ENCODE data around the gene CTAGE1.

CTAGE1 gene

DNA sequence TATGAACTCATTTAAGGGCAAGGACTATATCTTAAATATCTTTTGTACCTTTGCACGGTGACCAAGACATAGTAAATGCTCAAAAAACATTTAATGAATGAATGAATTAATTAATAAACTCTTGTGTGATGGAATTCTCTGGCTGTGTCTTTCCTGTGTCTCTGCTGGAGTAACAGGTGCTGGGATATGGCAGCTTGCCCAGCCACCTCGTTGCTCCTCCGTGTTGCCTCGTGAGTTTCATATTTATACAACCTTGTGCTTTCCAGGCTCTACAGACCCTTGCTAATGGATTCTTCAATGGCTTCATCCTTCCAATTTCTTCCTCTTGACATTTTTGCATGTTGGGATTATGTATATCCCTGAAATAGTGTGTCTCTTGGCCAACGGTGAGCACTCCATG lies 30.4 kb downstream of the CTAGE1 start:
- no peak for DNase-seq

DNA sequence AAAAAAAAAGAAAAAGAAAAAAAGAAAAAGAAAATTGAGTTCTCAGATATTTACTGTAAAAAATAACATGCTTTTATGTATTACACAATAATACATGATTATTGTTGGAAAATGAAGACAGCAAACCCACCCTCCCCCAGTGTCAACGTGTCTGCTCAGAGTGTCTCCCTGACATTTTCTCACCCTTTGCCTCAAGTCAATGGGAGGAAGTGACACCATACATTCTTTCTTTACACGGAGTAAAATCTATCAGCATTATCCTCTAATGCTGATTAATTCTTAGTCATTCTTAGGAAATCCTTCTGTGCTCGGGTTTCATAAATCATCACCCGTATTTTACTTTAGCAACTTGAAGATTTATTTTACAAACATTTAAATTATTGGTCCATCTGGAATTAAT lies 32.0 kb downstream of the CTAGE1 start:
- DNase-seq: peak in 1 of 2 donors; percentile 25

DNA sequence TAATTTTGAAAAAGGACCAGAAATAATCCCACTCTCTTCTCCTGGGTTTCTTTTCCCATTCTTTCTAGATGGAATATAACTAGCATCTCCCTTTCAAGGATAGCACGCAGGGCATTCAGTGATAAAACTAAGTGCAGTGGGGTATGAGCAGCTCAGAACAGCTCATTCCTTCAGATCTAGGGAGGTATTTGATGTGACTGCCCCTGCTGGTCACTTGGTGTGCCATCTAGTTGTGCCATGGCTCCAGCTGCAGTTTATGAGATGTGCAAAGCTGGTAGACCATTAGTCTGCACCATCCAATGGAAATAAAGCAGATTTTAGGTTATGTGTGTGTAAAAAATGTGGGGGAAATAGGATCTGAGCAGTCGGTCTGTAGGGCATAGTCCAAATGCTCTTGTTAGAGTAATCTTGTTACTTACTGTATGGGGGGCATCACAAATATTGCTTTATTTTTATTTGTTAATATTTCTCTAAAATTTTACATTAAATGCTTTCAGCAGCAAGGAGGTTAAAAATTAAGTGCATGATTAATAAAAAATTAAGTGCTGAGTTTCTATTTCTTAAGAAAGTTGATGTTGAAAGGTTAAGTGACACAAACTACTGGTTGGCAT lies 38.9 kb downstream of the CTAGE1 start:
- peak; percentile 29 to 32 for DNase-seq

DNA sequence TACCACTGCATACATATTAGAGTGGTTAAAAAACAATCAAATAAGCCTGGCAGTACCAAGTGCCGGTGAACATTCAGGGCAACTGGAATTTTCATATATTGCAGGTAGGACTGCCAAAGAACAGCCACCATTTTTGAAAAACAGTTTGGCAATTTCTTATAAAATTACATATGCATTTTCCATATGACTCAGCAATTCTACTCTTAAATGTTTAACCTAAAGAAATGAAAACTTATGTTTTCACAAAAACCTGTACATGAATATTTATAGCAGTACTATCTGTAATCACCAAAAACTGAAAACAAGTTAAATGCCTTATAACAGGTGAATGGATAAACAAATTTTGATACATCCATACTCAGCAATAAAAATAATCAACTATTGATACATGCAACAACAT lies 39.9 kb downstream of the CTAGE1 start:
- DNase-seq: no peak

DNA sequence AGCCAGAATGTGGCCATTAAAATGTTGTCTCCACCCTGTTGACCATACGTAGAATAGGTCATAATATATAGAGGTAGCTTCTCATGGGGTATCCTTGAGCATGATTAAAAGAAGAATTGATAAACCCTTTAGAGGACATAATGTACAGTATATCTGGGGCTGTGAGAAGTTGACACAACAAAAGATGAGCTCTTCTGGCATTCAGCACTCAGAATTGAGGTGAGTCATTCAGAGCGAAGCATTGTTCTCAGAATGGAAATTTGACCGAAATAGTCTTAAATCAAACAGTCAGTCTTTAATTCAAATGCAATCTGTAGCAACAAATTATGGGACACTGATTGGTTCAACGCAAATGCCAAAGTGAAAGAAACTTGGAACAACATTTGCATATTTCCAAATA lies 47.3 kb downstream of the CTAGE1 start:
- DNase-seq: no peak

DNA sequence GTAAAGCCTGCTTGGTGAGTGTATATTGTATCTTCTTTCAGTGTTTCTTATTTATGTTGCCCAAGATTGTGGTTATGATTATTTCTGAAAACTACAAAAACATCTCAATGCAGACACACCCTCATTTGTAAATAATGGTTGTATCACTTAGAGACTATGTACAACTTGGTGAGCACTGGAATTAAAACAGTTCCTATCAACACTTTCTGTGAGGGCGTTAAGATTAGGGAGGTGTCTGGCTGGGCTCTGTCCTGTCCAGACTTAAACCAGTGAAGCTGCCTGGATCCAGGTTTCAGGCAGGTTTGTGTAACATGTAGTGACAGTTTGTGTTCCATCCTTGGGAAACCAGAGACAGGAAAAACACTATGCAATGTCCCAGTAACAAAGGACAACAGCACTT lies 49.7 kb downstream of the CTAGE1 start:
- DNase-seq: no peak

DNA sequence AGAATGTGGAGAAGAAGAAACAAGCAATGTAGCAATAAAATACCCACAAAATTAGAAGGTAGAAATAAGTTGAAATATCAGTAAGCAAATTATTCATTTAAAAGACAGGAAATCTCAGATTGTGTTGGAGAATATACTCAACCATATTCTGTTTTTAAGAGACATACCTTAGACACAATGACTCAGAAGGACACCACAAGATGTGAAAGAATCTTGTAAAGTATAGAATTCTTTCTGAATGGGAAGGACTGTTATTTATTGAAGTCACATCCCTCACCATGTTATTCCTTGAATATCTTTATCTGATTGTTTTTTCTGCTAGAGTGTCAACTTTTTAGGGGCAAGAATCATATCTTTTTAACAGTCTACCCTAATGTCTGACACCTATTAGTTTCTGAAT lies 50.4 kb downstream of the CTAGE1 start:
- no peak for DNase-seq

DNA sequence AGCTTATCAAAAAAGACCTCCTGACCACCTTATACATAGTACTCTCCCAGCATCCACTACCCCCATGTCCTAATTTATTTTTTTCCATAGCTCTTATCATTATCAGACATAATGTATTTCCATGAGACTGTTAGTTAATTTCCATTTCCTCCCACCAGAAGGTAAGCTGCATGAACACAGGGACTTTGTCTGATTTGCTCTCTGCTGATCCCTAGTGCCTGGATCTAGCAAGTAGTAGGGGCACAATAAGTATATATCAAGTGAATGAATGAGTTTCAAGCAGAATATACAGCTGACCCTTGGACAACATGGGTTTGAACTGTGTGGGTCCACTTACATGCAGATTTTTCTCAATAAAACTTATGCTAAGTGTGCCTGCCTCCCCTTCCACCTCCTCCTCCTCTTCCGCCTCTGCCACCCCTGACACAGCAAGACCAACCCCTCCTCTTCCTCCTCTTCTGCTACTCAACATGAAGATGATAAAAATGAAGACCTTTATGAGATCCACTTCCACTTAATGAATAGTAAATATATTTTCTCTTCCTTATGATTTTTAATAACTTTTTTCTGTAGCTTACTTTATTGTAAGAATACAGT lies 53.8 kb downstream of the CTAGE1 start:
- DNase-seq: peak in 1 of 2 donors; percentile 34
